ENCODE results near the gene PAX8.

- TF ChIP-seq CTCF (IDR thresholded peaks at IDR 0.05) (no peak), POLR2A (IDR thresholded peaks at IDR 0.05) (no peak)
Observed at GRCh38 chr2:113277474-113278072, 1.1 kb downstream of the PAX8 start.
